Natural killer cell treated with Interleukin-12 subunit alpha and Interleukin-12 subunit beta and Interleukin-15 and Interleukin-18, amount 100 ng/mL, for 72 hours (primary cell): ENCODE results near the gene PTPA. TPM values are rescaled to one million over a fixed set of nuclear protein-coding genes. Genes with fewer than 3 reads are reported as not detected.

Experiments used
- ATAC-seq, 2 donors: fragments of 150-1000 bp; cut with Tn5 transposase in 1 of 2; sonication (Bioruptor Pico), chemical (Tn5 transposase) in 1 of 2; 2 replicates each; pipeline ENCODE4 v1.10.0; 2021
- DNase-seq: peaks from one replicate; pipeline ENCODE4 v3.0.0; 2022; ENCODE audit warnings: low spot score
- H3K27ac Mint-ChIP-seq, 2 donors: 1 replicate in 1 of 2; 2 replicates in 1 of 2; pipeline ENCODE4 v1.8.0; 2022; ENCODE audit warnings: mixed read lengths in 2 of 2, mild to moderate bottlenecking in 1 of 2, moderate library complexity in 1 of 2
- H3K27me3 Mint-ChIP-seq, 2 donors: 1 replicate in 1 of 2; 2 replicates in 1 of 2; pipeline ENCODE4 v1.8.0; 2022; ENCODE audit warnings: mixed read lengths in 2 of 2
- H3K36me3 Mint-ChIP-seq: one replicate; pipeline ENCODE4 v1.8.0; 2022; ENCODE audit warnings: mixed read lengths
- H3K4me1 Mint-ChIP-seq, 2 donors: 1 replicate in 1 of 2; 2 replicates in 1 of 2; pipeline ENCODE4 v1.8.0; 2022; ENCODE audit warnings: low read depth in 2 of 2, mixed read lengths in 2 of 2, mild to moderate bottlenecking in 1 of 2
- H3K4me3 Mint-ChIP-seq: one replicate; pipeline ENCODE4 v1.8.0; 2022; ENCODE audit warnings: mixed read lengths
- H3K9me3 Mint-ChIP-seq: 2 replicates; pipeline ENCODE4 v1.8.0; 2022; ENCODE audit warnings: mixed read lengths
- total RNA-seq, 2 donors: library from RNA; stranded (reverse); gene quantifications; one replicate each; pipeline ENCODE4 v1.2.3, GENCODE V29; 2022

The PTPA gene
- total RNA-seq, 2 donors from 2014 or later, result 75.7 to 133 TPM

GRCh38 chr9:129097671-129098306 lies 13.4 kb upstream of the PTPA start:
- Mint-ChIP-seq H3K4me3 (no peak overlapping the region), H3K36me3 (no peaks in the 10 kb centered on the region), H3K9me3 (no peaks in the 10 kb centered on the region), H3K27ac (no peak overlapping the region), H3K27me3 (no peaks in the 10 kb centered on the region), H3K4me1 (no peaks in the 10 kb centered on the region)
- ATAC-seq, result no peak
- DNase-seq, result no peak

- H3K4me1 Mint-ChIP-seq, result no peaks in the 10 kb centered on the region
- H3K36me3 Mint-ChIP-seq, result no peaks in the 10 kb centered on the region
- no peak overlapping the region for H3K27ac Mint-ChIP-seq
- no peak for DNase-seq
- no peaks in the 10 kb centered on the region for H3K9me3 Mint-ChIP-seq
- no peak overlapping the region for H3K4me3 Mint-ChIP-seq
- ATAC-seq, result no peak
- H3K27me3 Mint-ChIP-seq, result no peaks in the 10 kb centered on the region
These were observed 12.9 kb upstream of the PTPA start for GRCh38 chr9:129098328-129098727.

- H3K36me3 Mint-ChIP-seq, result no peaks in the 10 kb centered on the region
These were observed 10.6 kb upstream of the PTPA start for GRCh38 chr9:129100383-129101169.

DNA sequence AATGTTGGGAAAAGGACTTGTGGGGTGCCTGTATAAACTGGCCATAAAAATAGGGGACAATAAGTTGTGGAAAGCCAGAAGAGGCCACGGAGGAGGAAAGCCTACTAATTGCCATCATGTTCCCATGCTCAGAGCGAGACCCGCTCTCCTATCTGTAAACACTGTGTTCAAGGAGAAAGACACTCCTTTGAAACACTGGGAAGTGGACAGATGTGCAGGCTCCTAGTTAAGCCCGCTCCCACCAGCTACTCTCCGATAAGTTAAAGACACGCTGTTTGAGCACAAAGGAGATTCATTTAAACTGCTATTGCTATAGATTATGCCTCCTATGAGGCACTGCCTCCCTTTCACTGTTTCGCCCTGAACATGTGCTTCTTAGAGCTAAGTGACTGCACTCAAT lies 9.9 kb upstream of the PTPA start:
- ATAC-seq, result no peak
- DNase-seq, result no peak
- Mint-ChIP-seq H3K27me3 (no peaks in the 10 kb centered on the region), H3K4me3 (no peak overlapping the region), H3K27ac (no peak overlapping the region), H3K9me3 (no peaks in the 10 kb centered on the region), H3K4me1 (no peaks in the 10 kb centered on the region), H3K36me3 (no peaks in the 10 kb centered on the region)

More at GRCh38 chr9:129100383-129101169, 10.6 kb upstream of the PTPA start:
- Mint-ChIP-seq H3K4me1 (no peaks in the 10 kb centered on the region), H3K27ac (no peak overlapping the region), H3K9me3 (no peaks in the 10 kb centered on the region), H3K4me3 (no peak overlapping the region), H3K27me3 (no peaks in the 10 kb centered on the region)
- ATAC-seq (no peak), DNase-seq (no peak)

DNA sequence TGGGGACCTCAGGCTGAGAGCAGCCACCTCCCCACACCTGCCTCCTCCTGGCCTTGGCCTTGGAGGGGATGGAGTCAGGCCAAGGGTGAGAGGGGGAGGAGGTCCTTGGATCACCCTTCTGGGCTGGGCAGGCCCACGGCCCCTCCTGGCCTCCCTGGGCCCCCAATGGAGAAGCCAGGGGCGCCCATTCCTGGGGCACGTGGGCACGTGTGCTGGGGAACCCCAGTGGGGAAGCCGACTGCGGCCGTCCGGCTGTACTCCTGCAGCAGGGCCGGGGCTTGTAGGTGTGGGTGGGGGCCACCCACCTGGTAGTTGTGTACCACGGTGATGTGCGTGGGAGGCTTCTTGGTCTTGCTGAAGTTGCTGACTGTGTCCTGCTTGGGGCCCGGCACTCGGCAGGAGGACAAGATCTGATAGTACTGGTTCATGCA lies 9.1 kb upstream of the PTPA start:
- no peaks in the 10 kb centered on the region for H3K36me3 Mint-ChIP-seq
- H3K27me3 Mint-ChIP-seq, result no peaks in the 10 kb centered on the region
- no peak overlapping the region for H3K4me3 Mint-ChIP-seq
- no peaks in the 10 kb centered on the region for H3K4me1 Mint-ChIP-seq
- H3K9me3 Mint-ChIP-seq, result no peaks in the 10 kb centered on the region
- no peak for ATAC-seq
- DNase-seq, result no peak
- no peak overlapping the region for H3K27ac Mint-ChIP-seq

DNA sequence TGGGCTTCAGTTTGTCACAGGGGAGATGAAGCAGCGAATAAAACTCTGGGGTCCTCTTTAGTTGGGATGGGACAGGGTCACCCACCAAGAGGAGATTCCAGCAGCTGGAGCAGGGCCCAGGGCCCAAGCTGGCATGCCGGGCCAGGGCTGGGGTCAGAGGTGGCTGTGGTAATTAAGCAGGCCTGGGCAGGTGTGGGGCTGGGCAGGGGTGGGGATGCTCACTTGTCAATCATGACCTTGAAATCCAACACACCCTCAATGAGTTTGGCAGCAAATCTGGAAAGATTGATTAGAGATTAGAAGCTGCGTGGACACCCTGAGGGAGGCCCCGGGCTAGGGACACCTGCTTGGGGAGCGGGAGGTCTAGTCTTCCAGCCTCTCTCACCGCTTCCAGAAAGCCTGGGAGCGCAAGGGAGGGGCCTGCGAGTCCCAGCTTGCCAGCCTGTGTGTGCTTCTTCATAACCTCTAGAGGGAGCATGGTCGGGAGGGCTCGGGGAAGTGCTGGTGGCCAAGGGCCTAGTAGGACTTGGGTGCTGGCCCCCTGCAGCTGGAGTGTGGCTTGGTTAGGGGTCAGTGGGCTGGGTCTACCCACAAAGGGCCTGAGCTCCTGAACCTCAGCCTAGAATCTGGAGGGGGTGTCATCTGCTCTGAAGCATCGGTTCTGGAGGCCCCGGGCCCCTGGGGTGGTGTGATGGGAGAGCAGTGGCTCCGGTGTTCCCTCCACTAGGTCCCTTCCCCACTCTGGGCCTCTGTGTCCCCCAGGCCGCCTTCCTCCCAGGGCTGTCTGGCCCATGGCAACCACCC lies 8.2 kb upstream of the PTPA start:
- H3K4me1 Mint-ChIP-seq, result no peaks in the 10 kb centered on the region
- H3K27ac Mint-ChIP-seq, result no peak overlapping the region
- peak in 1 of 2 donors; percentile 49 for ATAC-seq
- H3K36me3 Mint-ChIP-seq, result no peaks in the 10 kb centered on the region
- H3K9me3 Mint-ChIP-seq, result no peaks in the 10 kb centered on the region
- no peak for DNase-seq
- H3K4me3 Mint-ChIP-seq, result no peak overlapping the region
- H3K27me3 Mint-ChIP-seq, result no peaks in the 10 kb centered on the region

- Mint-ChIP-seq H3K4me1 (peaks cover under 1% of the 10 kb centered on the region in 2 donors), H3K27me3 (no peaks in the 10 kb centered on the region), H3K9me3 (no peaks in the 10 kb centered on the region), H3K27ac (no peak overlapping the region), H3K36me3 (no peaks in the 10 kb centered on the region), H3K4me3 (no peak overlapping the region)
- ATAC-seq (no peak), DNase-seq (no peak)
These were observed 7.6 kb upstream of the PTPA start for GRCh38 chr9:129103595-129103965.

GRCh38 chr9:129104051-129104450 lies 7.2 kb upstream of the PTPA start:
- H3K4me3 Mint-ChIP-seq, result no peak overlapping the region
- H3K27me3 Mint-ChIP-seq, result no peaks in the 10 kb centered on the region
- H3K4me1 Mint-ChIP-seq, result peaks cover 5% of the 10 kb centered on the region in 2 donors
- no peak for DNase-seq
- no peak overlapping the region for H3K27ac Mint-ChIP-seq
- H3K36me3 Mint-ChIP-seq, result no peaks in the 10 kb centered on the region
- ATAC-seq, result no peak
- H3K9me3 Mint-ChIP-seq, result no peaks in the 10 kb centered on the region

DNA sequence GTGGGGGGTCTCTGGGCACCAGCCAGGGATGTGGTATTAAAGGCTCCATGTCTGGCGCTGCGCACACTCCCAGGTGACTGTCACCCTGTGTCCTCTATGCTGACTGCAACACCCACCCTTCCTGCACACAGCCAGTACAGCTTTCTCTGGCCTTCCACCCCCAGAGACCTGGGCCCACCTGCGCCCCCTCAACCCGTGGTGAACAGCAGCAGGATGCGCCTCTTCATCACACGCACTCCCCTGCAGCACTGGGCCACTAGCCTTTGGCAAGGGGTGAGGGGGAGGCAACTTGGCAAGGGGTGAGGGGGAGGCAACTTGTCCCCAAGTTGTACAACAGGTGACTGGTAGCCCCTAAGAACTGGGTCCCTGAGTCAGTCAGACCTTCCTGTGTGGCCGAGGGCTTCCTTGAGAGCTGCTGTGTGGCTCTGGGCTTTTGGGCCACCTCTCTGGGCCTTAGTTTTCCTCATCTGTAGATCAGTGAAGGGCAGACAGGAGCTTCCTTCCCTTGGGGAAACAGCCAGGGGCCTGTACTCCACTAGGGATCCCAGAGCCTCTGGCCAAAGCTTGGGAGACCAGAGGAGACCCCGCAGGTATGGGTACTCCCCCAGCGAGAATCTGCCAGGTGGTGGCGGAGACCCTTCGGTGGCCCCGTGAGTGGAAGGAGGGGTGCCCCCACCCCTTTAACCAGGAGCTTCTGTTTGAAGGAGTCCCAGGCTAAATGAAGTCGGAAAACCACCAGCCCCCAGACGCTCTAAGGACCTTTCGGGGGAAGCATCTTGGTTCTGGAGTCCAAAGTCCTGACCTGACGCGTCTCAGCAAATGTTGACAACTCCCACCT lies 5.1 kb upstream of the PTPA start:
- Mint-ChIP-seq H3K36me3 (no peaks in the 10 kb centered on the region), H3K9me3 (no peaks in the 10 kb centered on the region), H3K4me1 (peaks cover 9 to 12% of the 10 kb centered on the region in 2 donors), H3K27me3 (no peaks in the 10 kb centered on the region), H3K4me3 (no peak overlapping the region), H3K27ac (no peak overlapping the region)
- no peak for ATAC-seq
- DNase-seq, result no peak

- DNase-seq, result no peak
- ATAC-seq, result no peak
- Mint-ChIP-seq H3K9me3 (no peaks in the 10 kb centered on the region), H3K4me1 (peaks cover 14 to 17% of the 10 kb centered on the region in 2 donors), H3K4me3 (no peak overlapping the region), H3K27ac (peak overlapping the region in 1 of 2 donors; percentile 74), H3K27me3 (no peaks in the 10 kb centered on the region), H3K36me3 (no peaks in the 10 kb centered on the region)
These were observed 3.6 kb upstream of the PTPA start for GRCh38 chr9:129107651-129108050.

DNA sequence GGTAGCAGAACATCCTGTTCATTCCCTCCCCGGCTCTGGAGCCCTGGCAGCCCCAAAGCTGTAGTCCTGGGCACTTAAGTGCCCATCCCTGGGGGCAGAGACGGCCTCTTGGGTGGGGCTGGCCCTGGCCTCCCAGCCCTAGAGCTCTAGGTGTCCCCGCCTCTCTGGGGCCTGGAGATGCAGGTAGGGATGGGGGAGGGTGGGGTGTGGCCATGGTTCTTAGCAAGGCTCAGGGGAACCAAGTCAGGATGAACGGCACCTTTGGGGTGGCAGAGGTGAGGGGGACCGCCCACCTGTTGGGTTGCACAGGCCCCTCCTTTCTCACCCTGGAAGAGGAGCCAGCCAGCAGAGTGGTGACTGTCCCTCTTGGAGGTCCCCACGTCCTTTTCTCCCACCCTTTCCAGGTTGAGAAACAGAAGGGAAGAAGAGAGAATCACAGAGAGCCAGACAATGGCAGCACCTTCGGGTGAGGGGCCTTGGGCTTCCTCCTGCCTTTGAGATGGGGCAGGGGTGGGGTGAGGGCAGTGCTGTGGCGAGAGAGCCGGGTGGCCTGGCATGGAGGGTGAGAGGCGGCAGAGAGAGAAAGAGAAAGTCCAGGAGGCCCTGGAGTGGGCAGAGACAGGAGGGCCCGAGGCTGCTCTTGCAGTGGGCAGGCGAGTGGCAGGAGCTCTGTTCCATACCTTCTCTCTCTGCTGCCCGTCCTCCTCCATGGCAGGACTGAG lies 3.0 kb upstream of the PTPA start:
- Mint-ChIP-seq H3K27ac (peak overlapping the region in 1 of 2 donors; percentile 74), H3K36me3 (no peaks in the 10 kb centered on the region), H3K27me3 (no peaks in the 10 kb centered on the region), H3K4me1 (peaks cover 14 to 17% of the 10 kb centered on the region in 2 donors), H3K9me3 (no peaks in the 10 kb centered on the region), H3K4me3 (peak overlapping the region; percentile 92)
- no peak for DNase-seq
- ATAC-seq, result no peak

GRCh38 chr9:129108805-129109536 lies 2.2 kb upstream of the PTPA start:
- Mint-ChIP-seq H3K36me3 (no peaks in the 10 kb centered on the region), H3K4me1 (peaks cover 16 to 17% of the 10 kb centered on the region in 2 donors), H3K4me3 (peak overlapping the region; percentile 92), H3K9me3 (no peaks in the 10 kb centered on the region), H3K27ac (no peak overlapping the region), H3K27me3 (no peaks in the 10 kb centered on the region)
- ATAC-seq (no peak), DNase-seq (no peak)
